GM19324 (cell line): ENCODE measurements around the gene RASGRP1.

Experiments
- ATAC-seq: cut with Tn5 transposase; IDR thresholded peaks from one replicate; pipeline ENCODE4 v1.9.1; 2021; ENCODE audit warnings: mild to moderate bottlenecking, moderate library complexity; ENCODE audit not compliant: unreplicated experiment, low FRiP score

The RASGRP1 gene

DNA sequence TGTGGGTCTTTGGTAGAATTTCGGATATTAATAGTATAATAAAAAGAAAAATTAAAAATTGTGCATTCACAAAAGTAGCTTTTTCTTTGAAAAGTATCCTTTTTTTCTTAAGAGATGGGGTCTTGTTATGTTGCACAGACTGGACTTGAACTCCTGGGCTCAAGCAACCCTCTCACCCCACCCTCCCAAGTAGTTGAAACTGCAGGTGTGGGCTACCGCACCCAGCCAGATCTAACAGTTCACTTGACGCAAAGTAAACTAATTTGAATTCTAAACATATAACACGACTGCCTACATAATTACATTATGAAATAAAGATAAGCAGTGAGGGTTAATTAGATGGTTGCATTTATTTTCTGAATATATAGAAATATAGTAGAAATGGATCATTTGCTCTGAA lies 99.9 kb downstream of the RASGRP1 start:
- ATAC-seq: no peak

DNA sequence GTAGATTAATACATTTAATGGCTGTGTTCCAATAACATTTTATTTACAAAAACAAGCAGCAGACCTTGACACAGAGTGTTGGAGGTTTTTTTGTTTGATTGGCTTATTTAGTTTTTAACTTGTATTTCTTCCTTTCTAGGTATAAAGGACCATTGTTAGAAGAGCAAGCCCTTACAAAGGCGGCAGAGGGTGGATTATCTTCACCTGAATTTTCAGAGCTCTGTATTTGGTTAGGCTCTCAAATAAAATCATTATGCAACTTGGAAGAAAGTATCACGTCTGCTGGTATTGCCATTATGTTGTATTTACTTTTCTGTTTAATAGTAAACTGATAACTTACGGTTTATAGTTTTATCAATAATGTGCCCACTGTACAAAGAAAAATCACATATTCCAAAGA lies 100.7 kb downstream of the RASGRP1 start:
- ATAC-seq: no peak

DNA sequence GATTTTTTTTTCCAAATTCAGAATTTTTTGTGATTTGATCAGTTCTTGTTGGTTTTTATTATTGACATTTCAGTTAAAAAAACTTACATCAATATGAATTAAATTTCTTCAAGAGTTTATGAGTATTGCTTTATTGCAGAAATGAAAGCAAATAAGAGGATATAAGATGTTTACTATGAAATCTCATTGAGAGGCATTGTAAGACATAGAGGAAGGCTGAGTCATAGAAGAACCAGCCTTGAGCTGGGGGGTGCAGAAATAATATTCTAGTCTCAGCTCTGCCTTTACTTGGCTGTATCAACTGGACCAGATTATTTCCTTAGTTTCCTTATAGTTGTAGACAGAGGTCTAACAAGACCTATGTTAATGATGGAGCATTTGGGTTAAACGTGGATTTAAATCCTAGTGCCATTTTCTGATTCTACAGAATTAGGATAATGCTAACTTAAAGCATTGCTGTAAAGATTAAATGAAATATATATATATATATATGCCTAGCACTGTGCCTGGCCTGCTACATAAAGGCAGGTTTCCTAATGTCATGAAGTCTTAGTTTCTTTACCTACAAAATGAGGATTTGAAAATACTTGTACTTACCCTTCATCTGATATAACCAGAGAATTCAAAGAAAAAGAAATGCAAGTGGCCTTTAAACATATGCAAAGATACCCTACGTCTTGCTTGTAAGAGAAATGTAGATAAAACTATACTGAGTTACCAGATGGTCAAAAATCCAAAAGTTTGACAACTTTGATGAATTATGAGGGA lies 103.4 kb downstream of the RASGRP1 start:
- no peak for ATAC-seq

DNA sequence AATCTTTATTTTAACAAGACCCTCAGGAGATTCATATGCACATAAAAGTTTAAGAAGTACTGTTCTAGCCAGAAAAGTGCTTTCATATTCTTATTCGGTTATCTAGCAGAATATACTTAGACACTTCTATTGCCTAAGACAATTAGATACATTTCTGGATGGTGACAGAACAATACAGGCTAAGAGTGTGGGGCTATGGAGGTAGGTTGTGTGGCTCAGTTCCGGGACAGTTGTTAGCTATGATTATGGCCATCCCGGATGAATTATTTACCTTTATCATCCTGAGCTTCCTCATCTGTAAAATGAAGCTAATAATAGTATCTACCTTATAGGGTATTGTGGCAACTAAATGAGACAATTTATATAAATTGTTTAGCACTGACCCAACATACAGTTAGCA lies 104.1 kb downstream of the RASGRP1 start:
- ATAC-seq: no peak

DNA sequence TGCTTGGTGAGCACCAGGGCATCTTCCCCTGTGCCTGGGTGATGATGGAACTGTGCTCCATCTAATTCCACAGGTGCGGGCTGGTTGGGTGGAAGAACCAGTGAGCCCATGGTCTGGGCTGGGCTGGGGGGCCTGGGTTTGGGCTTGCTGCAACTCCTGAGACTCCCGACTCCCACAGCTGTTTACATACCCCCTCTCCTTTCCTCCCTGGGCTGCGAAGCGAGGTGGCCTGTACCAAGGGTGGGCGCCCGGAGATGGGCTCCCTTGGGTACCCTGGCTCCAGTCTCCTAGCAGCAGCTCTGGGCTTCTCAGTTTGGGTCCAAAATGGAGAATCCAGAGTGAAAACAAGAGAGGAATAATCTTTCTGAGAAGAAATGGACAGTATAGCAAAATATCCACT lies 105.1 kb downstream of the RASGRP1 start:
- no peak for ATAC-seq

DNA sequence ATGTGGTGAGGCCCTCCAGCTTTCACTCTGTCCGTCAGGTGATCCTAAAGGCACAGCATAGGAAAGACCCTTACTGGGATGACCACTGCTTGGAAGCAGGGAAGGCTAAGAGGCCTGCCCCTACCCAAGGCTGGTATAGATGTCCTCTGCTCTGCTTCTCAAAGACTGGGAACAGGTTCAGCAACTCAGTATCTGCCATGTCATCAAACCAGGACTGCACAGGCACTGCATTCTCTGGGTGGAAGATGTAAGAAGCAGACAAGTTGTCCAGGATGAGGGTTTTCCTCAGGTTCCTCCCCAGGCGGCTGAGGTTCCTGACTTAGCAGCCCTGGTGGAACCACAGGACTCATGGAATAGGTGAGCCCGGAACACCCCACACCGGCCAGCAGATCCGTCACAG lies 106.0 kb downstream of the RASGRP1 start:
- no peak for ATAC-seq

DNA sequence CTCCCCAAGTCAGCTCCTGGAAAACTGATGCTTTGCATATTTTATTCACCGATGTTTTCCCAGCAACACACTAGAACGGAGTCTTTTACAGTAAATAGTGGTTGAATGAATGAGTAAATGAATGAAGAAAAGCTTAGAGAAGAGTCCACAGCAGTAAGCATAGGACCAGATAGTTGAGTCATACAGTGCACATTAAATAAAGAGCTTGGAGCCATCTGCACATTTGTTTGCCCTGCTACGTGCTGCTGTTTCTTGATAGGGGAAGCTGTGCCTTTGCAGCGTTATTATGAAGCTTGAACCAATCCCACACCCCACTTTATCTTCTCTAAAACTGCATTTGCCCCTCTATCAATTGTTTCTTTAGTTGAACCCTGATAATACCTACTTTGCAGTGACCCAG lies 109.5 kb downstream of the RASGRP1 start:
- no peak for ATAC-seq

DNA sequence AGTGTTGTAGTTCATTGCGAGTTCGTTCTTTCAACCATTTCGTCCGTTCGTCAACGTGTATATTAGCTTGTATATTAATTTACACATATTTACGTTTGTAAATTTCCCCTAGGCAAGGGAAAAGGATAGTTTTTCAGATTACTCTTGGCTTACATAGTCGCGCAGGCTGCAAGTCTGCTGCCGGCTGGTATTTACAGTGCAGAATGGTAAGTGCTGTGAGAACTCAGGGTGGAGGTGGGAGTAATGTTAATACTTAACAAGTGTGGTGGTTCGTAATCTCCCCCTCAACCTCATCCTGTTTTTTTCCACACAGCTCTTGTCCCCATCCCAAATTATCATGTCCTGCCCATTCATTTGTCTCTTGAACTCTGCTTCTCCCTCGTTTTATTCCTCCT lies 109.9 kb downstream of the RASGRP1 start:
- no peak for ATAC-seq

DNA sequence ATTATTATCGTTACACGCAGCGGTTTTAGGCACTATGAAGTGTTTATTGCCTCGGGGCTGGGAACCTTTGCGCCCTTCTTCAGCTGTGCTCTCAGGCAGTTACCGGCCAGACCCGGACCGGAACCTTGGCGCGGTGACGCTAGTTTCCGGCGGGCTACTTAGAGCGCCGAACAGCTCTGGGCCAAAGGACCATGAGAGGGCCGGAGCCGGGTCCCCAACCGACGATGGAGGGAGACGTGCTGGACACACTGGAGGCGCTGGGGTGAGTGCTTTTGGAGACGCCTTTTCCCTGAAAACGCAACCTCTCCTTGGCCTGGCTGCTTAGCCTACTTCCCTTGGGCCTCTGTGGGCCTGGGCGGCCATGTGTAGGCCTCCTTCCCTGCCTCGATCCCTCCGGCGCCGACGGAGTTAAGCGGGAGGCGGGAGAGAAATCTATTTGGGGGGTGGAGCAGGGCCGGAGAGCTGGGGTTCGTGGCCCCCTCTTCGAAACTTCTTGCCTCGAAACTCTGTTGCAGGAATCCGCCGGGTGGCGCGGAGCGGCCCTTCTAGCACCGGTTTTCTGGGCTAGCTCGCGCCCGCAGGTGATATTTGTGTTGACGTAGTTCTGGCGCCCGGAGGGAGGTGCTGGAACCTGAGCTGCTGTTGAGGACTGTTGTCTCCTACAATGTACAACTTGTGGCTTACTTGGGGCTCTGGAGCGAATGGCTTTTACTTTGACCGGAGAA lies 110.5 kb downstream of the RASGRP1 start, which contains the start of gene FAM98B:
Gene FAM98B, plus strand, starts transcription at position 157 of the 725 bp plus-strand sequence. Its CDS starts 35 bp downstream, at position 192.
- ATAC-seq: peak; percentile 94

DNA sequence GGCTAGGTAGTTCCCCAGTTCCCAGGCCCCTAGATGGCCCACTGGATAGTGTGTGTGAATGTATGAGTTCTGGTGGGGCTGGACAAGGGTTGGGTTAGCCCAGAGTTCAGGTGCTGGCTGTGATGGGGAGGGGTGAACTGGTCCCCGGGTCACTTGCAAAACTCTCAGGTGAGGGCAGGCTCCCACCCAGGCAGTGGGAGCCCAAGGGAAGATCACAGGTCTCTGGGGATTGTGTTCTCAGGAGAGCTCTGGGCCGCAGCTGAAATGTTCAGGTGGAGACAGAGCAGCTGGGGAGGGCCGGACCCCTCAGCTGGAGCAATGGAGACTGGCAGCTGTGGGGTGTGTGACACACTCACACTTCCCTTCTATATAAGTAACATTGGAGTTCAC lies 123.5 kb downstream of the RASGRP1 start:
- ATAC-seq: no peak

DNA sequence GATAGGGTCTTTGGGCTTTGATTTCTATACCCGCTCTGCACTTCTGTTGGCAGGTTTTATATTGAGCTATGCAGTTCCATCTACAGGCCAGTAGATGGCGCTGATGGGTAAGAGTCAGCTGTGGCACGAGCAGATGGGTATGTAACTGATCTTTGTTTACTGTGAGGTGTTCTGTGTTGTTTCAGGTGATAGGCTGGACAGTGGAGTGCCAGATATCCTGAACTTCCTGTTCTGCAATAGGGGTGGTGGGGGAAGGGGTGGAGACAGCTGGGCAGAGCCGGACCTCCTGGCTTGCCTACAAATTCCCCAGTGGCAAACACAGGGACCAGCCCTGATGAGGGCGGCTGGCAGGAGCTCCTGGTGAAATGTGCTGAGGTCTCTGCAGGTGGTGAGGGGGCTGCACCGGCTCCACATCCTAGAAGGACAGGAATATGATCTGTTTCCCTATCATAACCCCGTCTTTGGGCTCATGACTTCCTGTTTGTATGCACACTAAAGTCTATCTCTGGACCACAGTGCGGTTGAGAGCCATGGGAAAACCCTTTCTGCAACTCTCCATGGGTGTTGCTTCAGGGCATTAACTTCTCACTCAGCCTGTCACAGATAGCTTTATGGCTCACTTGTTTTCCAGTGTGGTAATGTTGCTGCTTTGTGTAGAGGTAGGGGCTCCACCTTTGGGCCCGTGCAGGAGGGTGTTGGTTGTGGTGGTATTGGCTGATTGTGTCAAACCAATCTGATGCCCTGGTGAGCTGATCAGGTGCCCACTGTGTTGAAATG lies 124.1 kb downstream of the RASGRP1 start:
- peak; percentile 48 for ATAC-seq
